A204.1 (cell line): ENCODE results near the gene VWA3B.
A peak's percentile ranks its signal among the peaks of the same experiment; 100 is the strongest.
"Not testable (repeated sequence)": the region's sequence is repeated elsewhere in the genome, so short reads cannot be mapped to it uniquely, and the experiment has no call there.

ENCODE experiments used
- FAIRE-seq: peaks from 2 replicates; lab custom pipeline; 2012; peaks lifted over from hg19 to GRCh38; lab: Jason Lieb, UNC

VWA3B gene

GRCh38 chr2:98085649-98086048, 1.3 kb upstream of the VWA3B start:
- no peak for FAIRE-seq

- no peak for FAIRE-seq
These were observed 567 bp downstream of the VWA3B start for GRCh38 chr2:98087447-98088020.

GRCh38 chr2:98088261-98088660, 1.3 kb downstream of the VWA3B start:
- FAIRE-seq, result no peak

GRCh38 chr2:98089941-98090340, 3.0 kb downstream of the VWA3B start:
- FAIRE-seq, result no peak

- FAIRE-seq, result no peak
These were observed 4.0 kb downstream of the VWA3B start for GRCh38 chr2:98090951-98091350.

GRCh38 chr2:98091738-98092137, 4.8 kb downstream of the VWA3B start:
- FAIRE-seq, result no peak

- FAIRE-seq, result no peak
These were observed 6.2 kb downstream of the VWA3B start for GRCh38 chr2:98093146-98093545.

- no peak for FAIRE-seq
These were observed 6.6 kb downstream of the VWA3B start for GRCh38 chr2:98093611-98094010.

GRCh38 chr2:98099939-98100743, 13.2 kb downstream of the VWA3B start:
- FAIRE-seq, result no peak

- not testable (repeated sequence) for FAIRE-seq
These were observed 15.3 kb downstream of the VWA3B start for GRCh38 chr2:98102315-98102714.

- no peak for FAIRE-seq
These were observed 15.9 kb downstream of the VWA3B start for GRCh38 chr2:98102878-98103277.

GRCh38 chr2:98108110-98108509, 21.1 kb downstream of the VWA3B start:
- peak; percentile 63 for FAIRE-seq

- FAIRE-seq, result no peak
These were observed 23.8 kb downstream of the VWA3B start for GRCh38 chr2:98110741-98111140.

GRCh38 chr2:98114643-98115330, 27.8 kb downstream of the VWA3B start:
- FAIRE-seq, result no peak

GRCh38 chr2:98118161-98118560, 31.2 kb downstream of the VWA3B start:
- FAIRE-seq, result no peak

GRCh38 chr2:98118852-98119251, 31.9 kb downstream of the VWA3B start:
- no peak for FAIRE-seq

- FAIRE-seq, result no peak
These were observed 34.2 kb downstream of the VWA3B start for GRCh38 chr2:98121149-98121548.

- no peak for FAIRE-seq
These were observed 35.6 kb downstream of the VWA3B start for GRCh38 chr2:98122524-98122923.

- no peak for FAIRE-seq
These were observed 36.3 kb downstream of the VWA3B start for GRCh38 chr2:98123286-98123685.

- no peak for FAIRE-seq
These were observed 39.1 kb downstream of the VWA3B start for GRCh38 chr2:98126061-98126460.

- FAIRE-seq, result no peak
These were observed 40.4 kb downstream of the VWA3B start for GRCh38 chr2:98127229-98127989.

- FAIRE-seq, result no peak
These were observed 41.7 kb downstream of the VWA3B start for GRCh38 chr2:98128556-98129109.
